HepG2 (cell line): ENCODE measurements around the gene KREMEN1. TPM values are rescaled to one million over a fixed set of nuclear protein-coding genes. Genes with fewer than 3 reads are reported as not detected.

Source experiments
- ATAC-seq: fragments of 200-7000 bp; cut with Tn5 transposase; 3 replicates; pipeline ENCODE4 v1.9.1; 2020; ENCODE audit warnings: mild to moderate bottlenecking, moderate library complexity
- BruUV-seq: library from RNA; stranded (reverse); fragments of 400-500 nt; replicated peaks from 2 replicates; lab custom pipeline; 2021; lab: Mats Ljungman, UMichigan
- CTCF ChIA-PET: fragments of 300-600 bp; formaldehyde crosslinking; extraction: SDS; loops from one replicate; lab custom pipeline; 2021; ENCODE audit warnings: low total read pairs, inconsistent platforms, low intra/inter-chr PET ratio; lab: Yijun Ruan, JAX
- POLR2A ChIA-PET: fragments of 350-600 bp; sonication (Branson Sonifier 250); formaldehyde crosslinking; loops from one replicate; lab custom pipeline; 2020; ENCODE audit warnings: antibody characterized with exemption, inconsistent platforms; lab: Yijun Ruan, JAX
- DNase-seq: peaks from one replicate; pipeline ENCODE4 v3.0.0-alpha.2; 2015; ENCODE audit warnings: low spot score
- FAIRE-seq: peaks from 3 replicates; lab custom pipeline; 2011; peaks lifted over from hg19 to GRCh38; lab: Jason Lieb, UNC
- H2AFZ ChIP-seq: one replicate; pipeline ENCODE4 v1.6.1; 2011; ENCODE audit warnings: low read length, inconsistent platforms
- H3K27ac ChIP-seq: fragments of 300-600 bp; 3 replicates; pipeline ENCODE4 v1.8.0; 2011; ENCODE audit warnings: mixed run types, mild to moderate bottlenecking, mixed read lengths, low read length, inconsistent platforms; ENCODE audit not compliant: insufficient read depth; ENCODE audit errors: extremely low read length
- H3K27me3 ChIP-seq, 2 experiments: fragments of 200-600 bp in 1 of 2; 2 replicates in 1 of 2; 3 replicates in 1 of 2; pipeline versions ENCODE4 v1.6.0 to v1.8.0; 2011; ENCODE audit warnings: low read length in 2 of 2, mild to moderate bottlenecking in 2 of 2, moderate library complexity in 2 of 2, inconsistent platforms in 1 of 2; ENCODE audit not compliant: insufficient read depth in 2 of 2, control insufficient read depth in 1 of 2
- H3K36me3 ChIP-seq, 2 experiments: fragments of 200-600 bp in 1 of 2; replicated peaks in 1 of 2; 2 replicates in 1 of 2; 3 replicates in 1 of 2; pipeline versions ENCODE4 v1.5.1 to v1.8.0; 2011; ENCODE audit warnings: low read length in 2 of 2, inconsistent platforms in 1 of 2; ENCODE audit not compliant: insufficient read depth in 2 of 2, control insufficient read depth in 1 of 2
- H3K4me1 ChIP-seq: 2 replicates; pipeline ENCODE4 v1.5.1; 2012; ENCODE audit warnings: low read length, inconsistent platforms; ENCODE audit not compliant: insufficient read depth
- H3K4me2 ChIP-seq: 2 replicates; pipeline ENCODE4 v1.6.0; 2011; ENCODE audit warnings: low read depth, low read length, inconsistent platforms
- H3K4me3 ChIP-seq, 3 experiments: fragments of 200-600 bp in 1 of 3; sonication (generic), shearing (Covaris generic) in 1 of 3; replicated peaks in 1 of 3; 2 replicates each; pipeline ENCODE4 v1.5.1; 2011 to 2016; ENCODE audit warnings: low read length in 3 of 3, inconsistent platforms in 2 of 3, low read depth in 2 of 3, mild to moderate bottlenecking in 2 of 3, control low read depth in 1 of 3, mixed read lengths in 1 of 3; ENCODE audit not compliant: insufficient read depth in 1 of 3
- H3K79me2 ChIP-seq: one replicate; pipeline ENCODE4 v1.6.1; 2011; ENCODE audit warnings: low read length, inconsistent platforms; ENCODE audit not compliant: insufficient read depth
- H3K9ac ChIP-seq: 2 replicates; pipeline ENCODE4 v1.6.0; 2011; ENCODE audit warnings: mild to moderate bottlenecking, low read depth, low read length, inconsistent platforms; ENCODE audit not compliant: insufficient read depth
- H3K9me3 ChIP-seq: 2 replicates; pipeline ENCODE4 v1.5.1; 2012; ENCODE audit warnings: mild to moderate bottlenecking, low read length
- H4K20me1 ChIP-seq: 2 replicates; pipeline ENCODE4 v1.6.0; 2011; ENCODE audit warnings: inconsistent platforms, mild to moderate bottlenecking, low read length, moderate library complexity; ENCODE audit not compliant: insufficient read depth
- CBFB ChIP-seq: sonication (generic); formaldehyde crosslinking; IDR thresholded peaks from 2 replicates; pipeline ENCODE4 v1.4.0; 2020; ENCODE audit warnings: missing genetic modification reagents
- DNMT1 ChIP-seq: sonication (generic); formaldehyde crosslinking; IDR thresholded peaks from 2 replicates; pipeline ENCODE4 v1.5.1; 2020; ENCODE audit warnings: mild to moderate bottlenecking, missing genetic modification reagents
- GFI1 ChIP-seq: sonication (generic); formaldehyde crosslinking; IDR thresholded peaks from 2 replicates; pipeline ENCODE4 v1.5.0; 2020; ENCODE audit warnings: missing genetic modification reagents, mild to moderate bottlenecking, borderline replicate concordance
- HCFC1 ChIP-seq: fragments of 150-350 bp; IDR thresholded peaks from 2 replicates; pipeline ENCODE4 v1.6.1; 2014; ENCODE audit warnings: low read depth, low read length
- HHEX ChIP-seq: IDR thresholded peaks from 2 replicates; pipeline ENCODE4 v1.6.1; 2016; ENCODE audit warnings: control low read depth
- KLF15 ChIP-seq: sonication (generic); formaldehyde crosslinking; IDR thresholded peaks from 2 replicates; pipeline ENCODE4 v1.8.1; 2023; ENCODE audit warnings: borderline replicate concordance, mild to moderate bottlenecking, inconsistent platforms, missing genetic modification reagents, mixed read lengths
- RELA ChIP-seq: sonication (generic); formaldehyde crosslinking; IDR thresholded peaks from 2 replicates; pipeline ENCODE4 v1.4.0; 2020; ENCODE audit warnings: missing genetic modification reagents
- STAT5B ChIP-seq: sonication (generic); formaldehyde crosslinking; IDR thresholded peaks from 2 replicates; pipeline ENCODE4 v1.4.0; 2020; ENCODE audit warnings: missing genetic modification reagents
- ZFP1 ChIP-seq: IDR thresholded peaks from 2 replicates; pipeline ENCODE4 v1.6.1; 2016
- ZNF558 ChIP-seq: sonication (generic); formaldehyde crosslinking; IDR thresholded peaks from 2 replicates; pipeline ENCODE4 v1.9.0; 2022; ENCODE audit warnings: mild to moderate bottlenecking, missing genetic modification reagents, borderline replicate concordance
- ZNF569 ChIP-seq: sonication (generic); formaldehyde crosslinking; IDR thresholded peaks from 2 replicates; pipeline ENCODE4 v1.5.0; 2020; ENCODE audit warnings: mild to moderate bottlenecking, missing genetic modification reagents, moderate library complexity, borderline replicate concordance
- ZNF629 ChIP-seq: sonication (generic); formaldehyde crosslinking; conservative IDR thresholded peaks from 2 replicates; pipeline ENCODE4 v1.5.0; 2020; ENCODE audit warnings: missing genetic modification reagents
- WGBS: methylation state at CpG from one replicate; pipeline ENCODE4 v1.1.6; 2017; ENCODE audit warnings: low lambda C conversion rate; 5-methylcytosine and 5-hydroxymethylcytosine counted together
- in situ Hi-C: cut with HindIII; loops from 2 replicates; pipeline ENCODE4 v1.10.0; 2017; ENCODE audit warnings: low pct_unique_long_range_greater_than_20kb; ENCODE audit not compliant: extremely low pct_ligation_motif_present
- intact Hi-C: fragments of 100-400 bp; cut with micrococcal nuclease; formaldehyde crosslinking; loops from one replicate; pipeline ENCODE4 v1.10.0; 2022; ENCODE audit not compliant: unreplicated experiment
- polyA plus RNA-seq, 8 experiments: library from polyadenylated mRNA; depleted of rRNA in 3 of 8; stranded (reverse) in 7 of 8; unstranded in 1 of 8; fragments of >200 nt; fragmentation: Illumina TruSeq in 4 of 8; extraction: Trizol in 4 of 8; gene quantifications; 2 replicates each; pipeline versions ENCODE4 v1.2.1 to v1.2.3, GENCODE V29; 2011 to 2016; ENCODE audit warnings: low read depth in 4 of 8, missing spikeins in 1 of 8, mixed read lengths in 1 of 8; ENCODE audit not compliant: insufficient read depth in 1 of 8
- total RNA-seq, 5 experiments: library from RNA; depleted of rRNA; stranded (reverse); fragments of >200 nt; fragmentation: Illumina TruSeq; extraction: Trizol; gene quantifications; 2 replicates each; pipeline ENCODE4 v1.2.3, GENCODE V29; 2016; ENCODE audit warnings: low read depth in 1 of 5
- TF ChIP-seq, protein P1 (sequence below): sonication (generic); formaldehyde crosslinking; IDR thresholded peaks from 2 replicates; pipeline ENCODE4; 2020; ENCODE audit warnings: missing genetic modification reagents, mild to moderate bottlenecking, borderline replicate concordance
- TF ChIP-seq, protein P2 (sequence below): sonication (generic); formaldehyde crosslinking; IDR thresholded peaks from 2 replicates; pipeline ENCODE4 v1.4.0; 2020; ENCODE audit warnings: missing genetic modification reagents
- TF ChIP-seq, protein P3 (sequence below): sonication (generic); formaldehyde crosslinking; IDR thresholded peaks from 2 replicates; pipeline ENCODE4 v1.4.0; 2020; ENCODE audit warnings: mild to moderate bottlenecking, missing genetic modification reagents
- TF ChIP-seq, protein P4 (sequence below): sonication (generic); formaldehyde crosslinking; IDR thresholded peaks from 2 replicates; pipeline ENCODE4 v1.9.0; 2021; ENCODE audit warnings: missing genetic modification reagents, mild to moderate bottlenecking, borderline replicate concordance

Gene KREMEN1
- total and polyA plus RNA-seq, 2 of the 13 experiments (the other 11 are each of a cell fraction or from before 2014, with no cell fraction given): 9.8 to 13.8 TPM

DNA sequence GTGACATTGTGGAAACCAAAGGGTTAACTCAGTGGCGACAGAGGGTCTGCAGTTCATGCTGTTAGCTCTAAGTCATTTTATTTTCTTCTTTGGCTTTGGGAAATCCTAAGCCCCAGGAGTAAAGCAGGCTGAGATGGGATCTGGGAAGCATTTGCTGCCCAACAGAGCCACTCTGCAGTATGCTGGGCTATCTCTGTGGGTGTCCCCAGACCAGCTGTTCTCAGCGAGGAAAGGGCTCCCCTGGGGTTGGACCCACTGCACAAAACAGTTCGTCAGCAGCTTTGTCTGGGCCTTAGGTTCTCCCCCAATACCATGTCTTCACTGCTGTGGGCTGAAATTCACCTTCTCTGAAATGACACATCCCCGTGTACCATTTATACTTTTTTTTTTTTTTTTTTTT lies 34.0 kb downstream of the KREMEN1 start:
- no peak for ATAC-seq
- Histone ChIP-seq H3K4me1 (peaks cover 12% of the 10 kb centered on the region), H4K20me1 (no peaks in the 10 kb centered on the region), H3K36me3 (no peaks in the 10 kb centered on the region), H2AFZ (no peak overlapping the region), H3K79me2 (no peaks in the 10 kb centered on the region), H3K4me3 (no peak overlapping the region), H3K9ac (no peak overlapping the region), H3K4me2 (no peak overlapping the region), H3K27me3 (no peaks in the 10 kb centered on the region), H3K9me3 (no peaks in the 10 kb centered on the region), H3K27ac (no peak overlapping the region)
- 97% methylated on average over 3 of the region's 4 CpGs for WGBS
- CTCF ChIA-PET: no interaction called here
- intact Hi-C loops (no loop called here), in situ Hi-C loops (no loop called here)
- BruUV-seq: no TSS peak
- FAIRE-seq: no peak
- TF ChIP-seq HHEX (CRISPR knock-in tag) (no peak), STAT5B (CRISPR knock-in tag) (no peak), ZNF629 (CRISPR knock-in tag) (no peak), CBFB (CRISPR knock-in tag) (no peak), GFI1 (CRISPR knock-in tag) (no peak), KLF15 (CRISPR knock-in tag) (no peak), ZFP1 (no peak), ZNF569 (no peak), DNMT1 (CRISPR knock-in tag) (no peak), RELA (CRISPR knock-in tag) (no peak), ZNF558 (no peak), HCFC1 (no peak)
- TF ChIP-seq, protein P1, sequence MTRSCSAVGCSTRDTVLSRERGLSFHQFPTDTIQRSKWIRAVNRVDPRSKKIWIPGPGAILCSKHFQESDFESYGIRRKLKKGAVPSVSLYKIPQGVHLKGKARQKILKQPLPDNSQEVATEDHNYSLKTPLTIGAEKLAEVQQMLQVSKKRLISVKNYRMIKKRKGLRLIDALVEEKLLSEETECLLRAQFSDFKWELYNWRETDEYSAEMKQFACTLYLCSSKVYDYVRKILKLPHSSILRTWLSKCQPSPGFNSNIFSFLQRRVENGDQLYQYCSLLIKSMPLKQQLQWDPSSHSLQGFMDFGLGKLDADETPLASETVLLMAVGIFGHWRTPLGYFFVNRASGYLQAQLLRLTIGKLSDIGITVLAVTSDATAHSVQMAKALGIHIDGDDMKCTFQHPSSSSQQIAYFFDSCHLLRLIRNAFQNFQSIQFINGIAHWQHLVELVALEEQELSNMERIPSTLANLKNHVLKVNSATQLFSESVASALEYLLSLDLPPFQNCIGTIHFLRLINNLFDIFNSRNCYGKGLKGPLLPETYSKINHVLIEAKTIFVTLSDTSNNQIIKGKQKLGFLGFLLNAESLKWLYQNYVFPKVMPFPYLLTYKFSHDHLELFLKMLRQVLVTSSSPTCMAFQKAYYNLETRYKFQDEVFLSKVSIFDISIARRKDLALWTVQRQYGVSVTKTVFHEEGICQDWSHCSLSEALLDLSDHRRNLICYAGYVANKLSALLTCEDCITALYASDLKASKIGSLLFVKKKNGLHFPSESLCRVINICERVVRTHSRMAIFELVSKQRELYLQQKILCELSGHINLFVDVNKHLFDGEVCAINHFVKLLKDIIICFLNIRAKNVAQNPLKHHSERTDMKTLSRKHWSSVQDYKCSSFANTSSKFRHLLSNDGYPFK (CRISPR knock-in tag): no peak
- TF ChIP-seq, protein P2, sequence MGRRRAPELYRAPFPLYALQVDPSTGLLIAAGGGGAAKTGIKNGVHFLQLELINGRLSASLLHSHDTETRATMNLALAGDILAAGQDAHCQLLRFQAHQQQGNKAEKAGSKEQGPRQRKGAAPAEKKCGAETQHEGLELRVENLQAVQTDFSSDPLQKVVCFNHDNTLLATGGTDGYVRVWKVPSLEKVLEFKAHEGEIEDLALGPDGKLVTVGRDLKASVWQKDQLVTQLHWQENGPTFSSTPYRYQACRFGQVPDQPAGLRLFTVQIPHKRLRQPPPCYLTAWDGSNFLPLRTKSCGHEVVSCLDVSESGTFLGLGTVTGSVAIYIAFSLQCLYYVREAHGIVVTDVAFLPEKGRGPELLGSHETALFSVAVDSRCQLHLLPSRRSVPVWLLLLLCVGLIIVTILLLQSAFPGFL (CRISPR knock-in tag): no peak
- TF ChIP-seq, protein P3, sequence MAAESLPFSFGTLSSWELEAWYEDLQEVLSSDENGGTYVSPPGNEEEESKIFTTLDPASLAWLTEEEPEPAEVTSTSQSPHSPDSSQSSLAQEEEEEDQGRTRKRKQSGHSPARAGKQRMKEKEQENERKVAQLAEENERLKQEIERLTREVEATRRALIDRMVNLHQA (CRISPR knock-in tag): no peak
- TF ChIP-seq, protein P4, sequence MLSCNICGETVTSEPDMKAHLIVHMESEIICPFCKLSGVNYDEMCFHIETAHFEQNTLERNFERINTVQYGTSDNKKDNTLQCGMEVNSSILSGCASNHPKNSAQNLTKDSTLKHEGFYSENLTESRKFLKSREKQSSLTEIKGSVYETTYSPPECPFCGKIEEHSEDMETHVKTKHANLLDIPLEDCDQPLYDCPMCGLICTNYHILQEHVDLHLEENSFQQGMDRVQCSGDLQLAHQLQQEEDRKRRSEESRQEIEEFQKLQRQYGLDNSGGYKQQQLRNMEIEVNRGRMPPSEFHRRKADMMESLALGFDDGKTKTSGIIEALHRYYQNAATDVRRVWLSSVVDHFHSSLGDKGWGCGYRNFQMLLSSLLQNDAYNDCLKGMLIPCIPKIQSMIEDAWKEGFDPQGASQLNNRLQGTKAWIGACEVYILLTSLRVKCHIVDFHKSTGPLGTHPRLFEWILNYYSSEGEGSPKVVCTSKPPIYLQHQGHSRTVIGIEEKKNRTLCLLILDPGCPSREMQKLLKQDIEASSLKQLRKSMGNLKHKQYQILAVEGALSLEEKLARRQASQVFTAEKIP: no peak
- POLR2A ChIA-PET: no interaction called here
- DNase-seq: no peak
